ENCODE data around the gene DDX46. TPM values are rescaled to one million over a fixed set of nuclear protein-coding genes. Genes with fewer than 3 reads are reported as not detected.

DDX46 gene
- total and polyA plus RNA-seq, 9 donors, result 30.0 to 61.8 (median 52.0) TPM

Other genes with a start within 250 kb of the DDX46 start
- gene JADE2, start 233.1 kb upstream of the DDX46 start, total RNA-seq, result 1.3 TPM
- 1 to 10 TPM in 5 of 8 donors, under 1 TPM in 3; 0.67 to 2.3 (median 1.1) TPM for gene JADE2, start 233.1 kb upstream of the DDX46 start, polyA plus RNA-seq (ENCODE audit: insufficient read depth in 1 of 8, insufficient read length in 8 of 8, low replicate concordance in 1 of 8)
- 41.1 TPM for gene SAR1B, start 126.0 kb upstream of the DDX46 start, total RNA-seq
- gene SAR1B, start 126.0 kb upstream of the DDX46 start, polyA plus RNA-seq (ENCODE audit: insufficient read depth in 1 of 8, insufficient read length in 8 of 8, low replicate concordance in 1 of 8), result 10 to 100 TPM; 26.2 to 40.0 (median 32.0) TPM
- 14.5 TPM for gene SEC24A, start 110.0 kb upstream of the DDX46 start, total RNA-seq
- gene SEC24A, start 110.0 kb upstream of the DDX46 start, polyA plus RNA-seq (ENCODE audit: insufficient read depth in 1 of 8, insufficient read length in 8 of 8, low replicate concordance in 1 of 8), result 10 to 100 TPM; 15.8 to 25.4 (median 17.7) TPM
- gene CAMLG, start 20.2 kb upstream of the DDX46 start, total RNA-seq, result 40.7 TPM
- 10 to 100 TPM; 47.4 to 58.5 (median 55.2) TPM for gene CAMLG, start 20.2 kb upstream of the DDX46 start, polyA plus RNA-seq (ENCODE audit: insufficient read depth in 1 of 8, insufficient read length in 8 of 8, low replicate concordance in 1 of 8)
- gene C5orf24, start 87.2 kb downstream of the DDX46 start, total RNA-seq, result 39.1 TPM
- 10 to 100 TPM; 50.9 to 75.4 (median 67.2) TPM for gene C5orf24, start 87.2 kb downstream of the DDX46 start, polyA plus RNA-seq (ENCODE audit: insufficient read depth in 1 of 8, insufficient read length in 8 of 8, low replicate concordance in 1 of 8)
- 72.7 TPM for gene TXNDC15, start 115.6 kb downstream of the DDX46 start, total RNA-seq
- gene TXNDC15, start 115.6 kb downstream of the DDX46 start, polyA plus RNA-seq (ENCODE audit: insufficient read depth in 1 of 8, insufficient read length in 8 of 8, low replicate concordance in 1 of 8), result 10 to 100 TPM; 60.3 to 95.4 (median 71.2) TPM
- gene PCBD2, start 146.4 kb downstream of the DDX46 start, total RNA-seq, result 8.9 TPM
- gene PCBD2, start 146.4 kb downstream of the DDX46 start, polyA plus RNA-seq (ENCODE audit: insufficient read depth in 1 of 8, insufficient read length in 8 of 8, low replicate concordance in 1 of 8), result 10 to 100 TPM in 3 of 8 donors, 1 to 10 TPM in 5; 7.3 to 12.3 (median 9.2) TPM
- gene CATSPER3, start 209.1 kb downstream of the DDX46 start, total RNA-seq, result 0.31 TPM
- under 1 TPM; 0.25 to 0.86 (median 0.56) TPM for gene CATSPER3, start 209.1 kb downstream of the DDX46 start, polyA plus RNA-seq (ENCODE audit: insufficient read depth in 1 of 8, insufficient read length in 8 of 8, low replicate concordance in 1 of 8)

Measured in muscle of leg (tissue), 9 donors.